Right ventricle myocardium inferior (tissue), 1 donor: Measurements from ENCODE around the gene ALDH16A1. TPM values are rescaled to one million over a fixed set of nuclear protein-coding genes. Genes with fewer than 3 reads are reported as not detected.
"Not testable (repeated sequence)": the region's sequence is repeated elsewhere in the genome, so short reads cannot be mapped to it uniquely, and the experiment has no call there.

Experiments
- ATAC-seq: fragments of 200-7000 bp; cut with Tn5 transposase; one replicate; pipeline ENCODE4 v1.9.1; 2020; ENCODE audit warnings: mild to moderate bottlenecking, moderate library complexity
- DNase-seq: peaks from one replicate; pipeline ENCODE4 v3.0.0; 2021; ENCODE audit errors: missing footprints
- intact Hi-C: fragments of 100-400 bp; cut with DNase I; formaldehyde crosslinking; loops from one replicate; pipeline ENCODE4 v1.11.0; 2022
- total RNA-seq: library from RNA; stranded (reverse); fragmentation: NEBNext Ultra II Directional; extraction: Animal tissue kit (Norgen Biotek cat#: 25700); gene quantifications from one replicate; pipeline ENCODE4 v1.2.1, GENCODE V29; 2021
- donor health status: DM: no; HTN: yes; CAD: no; lungs with severe emphysema.

Gene ALDH16A1
- total RNA-seq, 1 donor from 2014 or later: 12.7 TPM

GRCh38 chr19:49436381-49437017 lies 16.5 kb upstream of the ALDH16A1 start:
- intact Hi-C loops: no loop called here
- DNase-seq (peak; percentile 75), ATAC-seq (no peak)

GRCh38 chr19:49437231-49437630 lies 15.8 kb upstream of the ALDH16A1 start:
- peak; percentile 9 for DNase-seq
- intact Hi-C loops: no loop called here
- no peak for ATAC-seq

- intact Hi-C loops: no loop called here
- ATAC-seq (no peak), DNase-seq (peak; percentile 2)
Observed at GRCh38 chr19:49438261-49438660, 14.8 kb upstream of the ALDH16A1 start.

DNA sequence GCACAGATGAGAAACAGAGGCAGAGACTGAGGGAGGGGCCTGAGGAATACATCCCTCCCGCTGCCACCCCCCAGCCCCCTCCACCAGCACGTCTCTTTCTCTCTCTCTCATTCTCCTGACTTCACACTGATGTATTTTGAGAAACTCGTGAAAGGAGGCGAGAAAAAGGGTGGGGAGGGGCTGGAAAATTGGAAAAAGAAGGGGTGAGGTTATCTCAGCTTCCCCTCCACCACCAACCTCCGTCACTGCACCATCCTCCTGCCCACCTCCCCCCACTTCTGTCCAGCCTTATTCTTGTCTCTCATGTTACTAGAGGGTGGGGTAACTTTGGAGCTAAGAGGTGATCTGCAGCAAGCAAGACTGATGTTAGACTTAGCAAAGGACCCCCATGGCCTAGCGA lies 13.2 kb upstream of the ALDH16A1 start:
- ATAC-seq (no peak), DNase-seq (no peak)
- intact Hi-C loops: no loop called here

DNA sequence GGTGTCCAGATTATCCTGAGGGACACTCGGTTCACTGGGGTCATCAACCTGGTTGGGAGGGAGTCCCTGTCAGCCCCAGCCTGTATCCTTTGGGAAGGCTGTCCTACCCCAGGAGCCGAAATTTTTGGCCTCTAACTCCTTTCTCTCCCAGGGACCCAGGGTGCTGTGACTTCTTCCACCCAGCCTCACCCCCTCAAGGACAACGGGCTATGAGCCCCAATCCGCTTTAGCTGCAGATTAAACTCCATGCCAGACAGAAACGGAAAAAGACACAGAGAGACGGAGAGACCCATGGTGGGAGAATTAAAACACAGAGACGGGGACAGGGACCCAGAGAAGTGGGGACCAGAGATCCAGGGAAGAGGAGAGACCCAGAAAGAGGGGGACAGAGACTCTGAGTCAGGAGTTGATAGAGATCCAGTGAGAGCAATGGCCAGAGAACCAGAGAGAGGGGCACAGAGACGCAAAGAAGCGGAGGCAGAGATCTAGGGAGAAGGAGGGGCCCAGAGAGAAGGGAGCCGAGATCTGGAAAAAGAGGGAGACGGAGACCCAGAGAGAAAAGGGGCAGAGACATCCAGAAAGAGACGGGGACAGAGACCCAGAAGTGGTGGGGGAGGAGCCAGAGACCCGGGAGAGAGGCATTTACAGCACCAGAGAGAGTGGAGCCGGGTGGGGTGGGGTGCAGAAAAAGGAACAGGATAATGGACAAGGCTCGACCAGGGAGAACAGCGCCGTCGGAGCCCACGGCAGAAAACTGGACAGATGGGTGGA lies 12.4 kb upstream of the ALDH16A1 start:
- intact Hi-C loops: no loop called here
- DNase-seq (peak; percentile 44), ATAC-seq (no peak)

DNA sequence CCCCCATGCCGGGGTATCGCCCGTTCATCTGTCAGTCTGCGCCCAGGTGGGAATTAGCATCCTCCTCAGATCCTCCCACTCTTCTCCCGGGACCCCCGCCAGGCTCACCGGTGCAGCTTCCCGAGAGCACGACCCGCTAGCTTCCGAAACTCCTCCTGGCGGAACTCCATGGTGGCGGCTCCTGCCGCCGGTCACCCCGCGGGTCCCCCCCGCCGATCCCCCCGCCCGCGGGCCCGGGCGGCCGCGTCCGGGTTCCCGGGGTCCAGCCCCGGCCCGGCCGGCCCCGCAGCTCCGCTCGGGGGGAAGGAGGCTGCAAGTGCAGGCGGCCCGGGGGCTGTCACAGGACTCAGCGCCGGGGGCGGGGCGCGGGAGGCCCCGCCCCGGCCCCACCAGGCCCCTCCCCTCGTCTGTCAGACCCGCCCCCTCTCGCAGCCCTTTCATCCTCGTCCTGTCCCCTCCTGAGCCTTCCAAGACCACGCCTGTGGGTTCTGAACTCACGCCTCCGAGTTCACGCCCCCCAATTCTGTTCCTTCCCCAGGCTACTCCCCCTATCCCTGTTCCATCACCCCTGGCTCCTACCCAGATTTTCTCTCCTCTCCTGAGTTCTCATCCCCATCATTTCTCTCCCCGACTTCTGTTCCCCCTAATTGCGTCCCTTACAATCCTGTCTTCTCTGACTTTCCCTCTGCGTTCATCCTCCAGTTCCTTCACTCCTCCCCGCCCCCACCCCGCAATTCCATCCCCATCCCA lies 11.6 kb upstream of the ALDH16A1 start, which contains the start of gene SLC17A7:
Gene SLC17A7 (minus strand): TSS at position 318 of the 750 bp plus-strand sequence. CDS start 148 bp downstream, at position 170.
- DNase-seq (peak; percentile 72), ATAC-seq (peak; percentile 11)
- intact Hi-C loops: no loop called here

- peak; percentile 16 for DNase-seq
- no peak for ATAC-seq
Observed at GRCh38 chr19:49441960-49442350, 11.1 kb upstream of the ALDH16A1 start.

GRCh38 chr19:49442354-49442753 lies 10.7 kb upstream of the ALDH16A1 start:
- intact Hi-C loops: loop anchor here (1.0 to 2.0 kb wide), 2 partner anchors 79 to 216 kb away; partner anchors contain the start of gene DKKL1
- DNase-seq (peak; percentile 76), ATAC-seq (peak; percentile 4)

More at GRCh38 chr19:49441960-49442350, 11.1 kb upstream of the ALDH16A1 start:
- intact Hi-C loops: loop anchor here (1.0 to 2.0 kb wide), 2 partner anchors 79 to 215 kb away; partner anchors contain the start of gene DKKL1

DNA sequence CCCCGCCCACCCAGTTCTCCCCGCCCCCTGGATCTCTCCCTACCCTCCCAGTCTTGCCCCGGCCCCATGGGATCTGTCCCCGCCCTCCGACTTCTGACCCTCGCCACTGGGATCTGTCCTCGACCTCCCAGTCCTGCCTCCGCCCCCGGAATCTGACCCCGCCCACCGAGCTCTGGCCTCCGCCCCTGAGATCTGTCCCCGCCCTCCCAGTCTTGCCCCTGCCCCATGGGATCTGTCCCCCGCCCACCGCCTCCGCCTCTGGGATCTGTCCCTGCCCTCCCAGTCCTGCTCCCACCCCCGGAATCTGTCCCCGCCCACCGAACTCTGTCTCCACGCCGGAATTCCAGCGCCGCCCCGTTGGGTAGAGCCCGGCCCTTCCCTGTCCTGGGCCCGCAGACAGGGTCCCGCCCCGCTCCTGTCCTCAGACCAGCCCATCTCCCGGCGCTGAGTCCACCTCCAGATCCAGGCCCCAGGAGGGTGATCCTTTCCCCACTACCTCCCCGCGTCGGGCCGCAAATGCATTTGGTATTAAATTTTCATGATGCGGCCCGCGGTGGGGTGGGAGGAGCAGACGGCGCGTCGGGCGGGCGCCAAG lies 10.2 kb upstream of the ALDH16A1 start:
- intact Hi-C loops: loop anchor here (1.0 to 2.0 kb wide), 3 partner anchors 51 to 216 kb away; partner anchors contain the start of gene DKKL1
- DNase-seq: peak; percentile 96
- ATAC-seq: peak; percentile 85

DNA sequence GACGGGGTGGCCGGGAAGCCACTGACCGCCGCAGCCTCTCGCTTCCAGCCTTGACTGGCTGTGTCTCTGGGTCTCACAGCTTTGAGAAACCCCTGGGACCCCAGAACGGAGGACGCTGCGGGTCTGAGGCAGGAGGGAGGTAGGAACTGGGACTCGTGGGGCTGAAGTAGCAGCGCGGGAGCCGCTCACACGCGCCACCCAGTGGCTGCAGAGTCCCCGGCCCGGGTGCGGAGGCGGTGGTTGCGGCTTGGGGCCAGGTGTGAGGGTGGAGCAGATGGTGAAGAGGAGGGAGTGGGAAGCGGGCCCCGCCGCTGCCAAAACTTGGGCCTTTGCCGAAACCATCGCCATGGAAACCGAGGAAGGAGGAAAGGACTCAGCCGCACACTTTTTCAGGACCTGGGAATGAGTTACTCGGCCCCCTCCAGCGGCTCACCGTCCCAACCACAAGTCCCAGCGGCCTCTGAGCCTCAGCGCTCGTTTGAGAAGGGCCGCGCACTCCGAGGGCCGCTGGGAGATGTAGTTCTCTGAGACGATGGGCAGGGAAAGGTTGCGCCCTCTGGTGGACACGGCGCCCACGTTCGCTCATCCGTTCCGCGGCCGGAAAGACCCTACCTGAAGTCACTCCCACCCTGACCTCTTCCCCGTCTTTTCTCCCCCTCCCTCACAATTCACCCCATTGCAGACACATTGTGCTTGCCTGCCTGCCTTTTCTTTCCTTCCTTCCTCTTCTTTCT lies 9.5 kb upstream of the ALDH16A1 start:
- DNase-seq (peak; percentile 97), ATAC-seq (peak; percentile 89)
- intact Hi-C loops: loop anchor here (1.0 to 2.0 kb wide), 2 partner anchors 51 to 217 kb away; no protein-coding TSS in a partner anchor

GRCh38 chr19:49444100-49444700 lies 8.8 kb upstream of the ALDH16A1 start:
- intact Hi-C loops, ATAC-seq: not testable (repeated sequence)
- peak; percentile 17 for DNase-seq

GRCh38 chr19:49445997-49446396 lies 7.0 kb upstream of the ALDH16A1 start:
- intact Hi-C loops: no loop called here
- ATAC-seq: no peak
- no peak for DNase-seq

DNA sequence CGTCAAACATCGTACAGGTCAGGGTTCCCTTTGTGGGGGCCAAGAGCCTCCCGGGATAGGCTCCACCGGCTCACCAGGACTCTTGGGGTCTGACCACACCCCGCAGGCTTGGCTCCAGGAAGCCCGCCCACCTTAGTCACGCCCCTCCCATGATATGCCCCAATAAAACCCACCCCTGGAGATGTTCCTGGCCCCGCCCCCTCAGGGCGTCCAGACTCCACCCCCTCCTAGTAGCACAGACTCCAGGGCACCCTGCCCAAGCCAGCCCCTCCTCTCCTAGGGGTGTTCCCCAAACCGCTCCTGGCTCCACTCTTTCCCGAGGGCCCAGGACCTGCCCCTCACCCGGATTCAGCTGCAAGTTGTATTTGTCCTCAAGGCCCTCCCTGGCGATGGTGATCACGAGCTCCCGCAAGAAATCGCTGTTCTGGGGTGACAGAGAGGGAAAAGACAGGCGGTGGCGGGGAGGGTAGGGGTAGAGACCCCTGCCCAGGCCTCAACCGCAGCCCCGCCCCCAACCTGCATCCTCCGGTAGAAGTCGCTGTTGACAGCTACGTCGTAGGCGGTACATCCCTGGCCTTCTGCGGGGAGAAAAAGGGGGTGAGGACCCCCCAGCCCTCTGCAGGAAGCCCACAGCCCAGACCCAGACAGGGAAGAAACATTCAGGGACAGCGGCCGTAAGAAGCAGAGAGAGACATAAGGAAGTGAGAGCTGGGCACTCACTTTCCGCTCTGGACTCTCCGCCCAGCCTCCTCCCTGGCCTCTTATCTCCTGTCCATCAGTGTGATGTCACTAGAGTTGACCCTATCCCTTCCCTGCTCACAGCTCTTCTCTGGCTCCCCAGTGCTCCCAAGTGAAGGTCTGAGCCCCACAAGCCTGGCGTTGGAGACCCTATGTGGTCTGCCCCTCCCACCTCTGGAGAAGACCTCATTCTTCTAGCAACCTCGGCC lies 5.3 kb upstream of the ALDH16A1 start:
- peak; percentile 70 for DNase-seq
- intact Hi-C loops: no loop called here

GRCh38 chr19:49448432-49448786 lies 4.6 kb upstream of the ALDH16A1 start:
- intact Hi-C loops: no loop called here
- ATAC-seq (no peak), DNase-seq (peak; percentile 20)

More for the DNA sequence above, 5.3 kb upstream of the ALDH16A1 start:
- no peak for ATAC-seq

- intact Hi-C loops: loop anchor here (5.0 to 10.0 kb wide), 4 partner anchors 192 to 1044 kb away; partner anchors contain the start of genes AP2A1, PRMT1, RRAS and SCAF1
- DNase-seq (no peak), ATAC-seq (no peak)
Observed at GRCh38 chr19:49450405-49450804, 2.6 kb upstream of the ALDH16A1 start.

- ATAC-seq: peak; percentile 83
- intact Hi-C loops: loop anchor here (5.0 to 10.0 kb wide), 4 partner anchors 191 to 1043 kb away; partner anchors contain the start of genes AP2A1, PRMT1, RRAS and SCAF1
- DNase-seq: peak; percentile 98
Observed at GRCh38 chr19:49451430-49452181, 1.4 kb upstream of the ALDH16A1 start, which contains the start of gene PIH1D1. Gene PIH1D1, minus strand, starts transcription at chr19:49451814. Its CDS starts 240 bp downstream, at chr19:49451574.
